H9 (cell line): Measurements from ENCODE around the gene LAMP5. TPM values are rescaled to one million over a fixed set of nuclear protein-coding genes. Genes with fewer than 3 reads are reported as not detected.

Experiments
- DNase-seq: peaks from one replicate; pipeline ENCODE4 v3.0.0-alpha.2; 2017
- H2AFZ ChIP-seq: one replicate; pipeline ENCODE4 v1.6.1; 2013; ENCODE audit warnings: mild to moderate bottlenecking, low read length, control low read depth, moderate library complexity
- H2AK5ac ChIP-seq: 2 replicates; pipeline ENCODE4 v1.6.1; 2013; ENCODE audit warnings: low read length, control low read depth, mixed read lengths; ENCODE audit not compliant: insufficient read length
- H2BK120ac ChIP-seq: one replicate; pipeline ENCODE4 v1.6.1; 2013; ENCODE audit warnings: low read depth, mild to moderate bottlenecking, low read length, control low read depth, inconsistent platforms; ENCODE audit not compliant: poor library complexity, severe bottlenecking
- H2BK12ac ChIP-seq: 2 replicates; pipeline ENCODE4 v1.6.1; 2013; ENCODE audit warnings: low read length, control low read depth, mixed read lengths, low read depth; ENCODE audit not compliant: insufficient read length
- H2BK15ac ChIP-seq: 2 replicates; pipeline ENCODE4 v1.6.1; 2013; ENCODE audit warnings: low read depth, low read length, control low read depth
- H2BK20ac ChIP-seq: one replicate; pipeline ENCODE4 v1.6.1; 2013; ENCODE audit warnings: low read depth, mild to moderate bottlenecking, low read length, control low read depth, inconsistent platforms; ENCODE audit not compliant: poor library complexity, severe bottlenecking
- H2BK5ac ChIP-seq: 2 replicates; pipeline ENCODE4 v1.6.1; 2013; ENCODE audit warnings: low read length, control low read depth, mixed read lengths; ENCODE audit not compliant: insufficient read length
- H3K14ac ChIP-seq: 2 replicates; pipeline ENCODE4 v1.6.1; 2013; ENCODE audit warnings: low read length, control low read depth; ENCODE audit not compliant: insufficient read depth
- H3K18ac ChIP-seq: 2 replicates; pipeline ENCODE4 v1.6.1; 2013; ENCODE audit warnings: low read depth, mild to moderate bottlenecking, mixed read lengths, low read length, control low read depth; ENCODE audit not compliant: insufficient read length
- H3K23ac ChIP-seq: 2 replicates; pipeline ENCODE4 v1.6.1; 2013; ENCODE audit warnings: low read length, control low read depth, mixed read lengths, low read depth; ENCODE audit not compliant: insufficient read length
- H3K23me2 ChIP-seq: 2 replicates; pipeline ENCODE4 v1.6.1; 2013; ENCODE audit warnings: low read depth, mild to moderate bottlenecking, mixed read lengths, low read length, control low read depth; ENCODE audit not compliant: insufficient read length, poor library complexity, severe bottlenecking
- H3K27ac ChIP-seq: 2 replicates; pipeline ENCODE4 v1.5.1; 2013; ENCODE audit warnings: low read length, control low read depth, mixed read lengths, low read depth; ENCODE audit not compliant: insufficient read length
- H3K27me3 ChIP-seq: 2 replicates; pipeline ENCODE4 v1.6.1; 2013; ENCODE audit warnings: low read length, control low read depth, inconsistent platforms; ENCODE audit not compliant: insufficient read depth
- H3K4ac ChIP-seq: 2 replicates; pipeline ENCODE4 v1.6.1; 2013; ENCODE audit warnings: low read depth, mild to moderate bottlenecking, control low read depth, inconsistent platforms, low read length, moderate library complexity
- H3K4me1 ChIP-seq: 2 replicates; pipeline ENCODE4 v1.6.1; 2013; ENCODE audit warnings: low read length, control low read depth, inconsistent platforms; ENCODE audit not compliant: insufficient read depth
- H3K4me2 ChIP-seq: 2 replicates; pipeline ENCODE4 v1.6.1; 2013; ENCODE audit warnings: low read length, control low read depth, mixed read lengths; ENCODE audit not compliant: insufficient read length, insufficient read depth
- H3K56ac ChIP-seq: 2 replicates; pipeline ENCODE4 v1.6.1; 2013; ENCODE audit warnings: low read depth, mild to moderate bottlenecking, mixed read lengths, low read length, control low read depth; ENCODE audit not compliant: insufficient read length
- H3K79me1 ChIP-seq: 2 replicates; pipeline ENCODE4 v1.6.1; 2013; ENCODE audit warnings: low read depth, mild to moderate bottlenecking, moderate library complexity, low read length, control low read depth, inconsistent platforms; ENCODE audit not compliant: insufficient read depth, poor library complexity, severe bottlenecking
- H3K79me2 ChIP-seq: 2 replicates; pipeline ENCODE4 v1.6.1; 2013; ENCODE audit warnings: low read length, control low read depth, inconsistent platforms; ENCODE audit not compliant: insufficient read depth
- H3K9ac ChIP-seq: 2 replicates; pipeline ENCODE4 v1.6.1; 2013; ENCODE audit warnings: low read length, control low read depth, mixed read lengths; ENCODE audit not compliant: insufficient read length; ENCODE audit errors: extremely low read depth
- H3K9me3 ChIP-seq: one replicate; pipeline ENCODE4 v1.6.1; 2013; ENCODE audit warnings: low read depth, low read length, inconsistent platforms; ENCODE audit not compliant: control insufficient read depth
- H3T11ph ChIP-seq: one replicate; pipeline ENCODE4 v1.6.1; 2013; ENCODE audit warnings: mild to moderate bottlenecking, low read length, control low read depth, inconsistent platforms
- H4K20me1 ChIP-seq: one replicate; pipeline ENCODE4 v1.6.1; 2013; ENCODE audit not compliant: control insufficient read depth, insufficient read length, insufficient read depth
- H4K5ac ChIP-seq: 2 replicates; pipeline ENCODE4 v1.6.1; 2013; ENCODE audit warnings: low read depth, mild to moderate bottlenecking, mixed read lengths, low read length, control low read depth; ENCODE audit not compliant: insufficient read length
- H4K8ac ChIP-seq: replicated peaks from 2 replicates; pipeline ENCODE4 v1.6.1; 2013; ENCODE audit warnings: low read length, control low read depth, mixed read lengths, low read depth; ENCODE audit not compliant: insufficient read length
- H4K91ac ChIP-seq: 2 replicates; pipeline ENCODE4 v1.6.1; 2013; ENCODE audit warnings: low read depth, mild to moderate bottlenecking, moderate library complexity, mixed read lengths, low read length, control low read depth; ENCODE audit not compliant: insufficient read length
- H3K27ac Mint-ChIP-seq, 3 experiments: 2 replicates in 2 of 3; 3 replicates in 1 of 3; pipeline ENCODE4 v1.8.0; 2020 to 2021; ENCODE audit warnings: mixed read lengths in 3 of 3, mild to moderate bottlenecking in 1 of 3, moderate library complexity in 1 of 3
- H3K27me3 Mint-ChIP-seq: 2 replicates; pipeline ENCODE4 v1.8.0; 2021; ENCODE audit warnings: low read depth, mild to moderate bottlenecking, moderate library complexity, mixed read lengths
- H3K36me3 Mint-ChIP-seq, 3 experiments: 2 replicates in 2 of 3; 3 replicates in 1 of 3; pipeline ENCODE4 v1.8.0; 2020 to 2021; ENCODE audit warnings: low read depth in 3 of 3, mixed read lengths in 3 of 3; ENCODE audit not compliant: insufficient read depth in 1 of 3
- H3K4me1 Mint-ChIP-seq, 2 experiments: 2 replicates each; pipeline ENCODE4 v1.8.0; 2020; ENCODE audit warnings: mixed read lengths in 2 of 2
- H3K4me3 Mint-ChIP-seq, 2 experiments: 2 replicates in 1 of 2; 3 replicates in 1 of 2; pipeline ENCODE4 v1.8.0; 2020 to 2021; ENCODE audit warnings: mild to moderate bottlenecking in 2 of 2, mixed read lengths in 2 of 2, moderate library complexity in 1 of 2
- H3K9me3 Mint-ChIP-seq, 2 experiments: 2 replicates in 1 of 2; 3 replicates in 1 of 2; pipeline ENCODE4 v1.8.0; 2020; ENCODE audit warnings: mild to moderate bottlenecking in 2 of 2, mixed read lengths in 2 of 2, moderate library complexity in 1 of 2
- WGBS: extraction: QIAGEN DNeasy Blood & Tissue Kit; methylation state at CpG from one replicate; pipeline ENCODE4 v1.1.7; 2013; ENCODE audit warnings: missing lambda C conversion rate, low lambda C conversion rate, mixed read lengths; ENCODE audit not compliant: insufficient read length; ENCODE audit errors: extremely low coverage; 5-methylcytosine and 5-hydroxymethylcytosine counted together
- total RNA-seq: library from RNA; stranded (reverse); gene quantifications from 2 replicates; pipeline ENCODE4 v1.2.1, GENCODE V29; 2021
- TF ChIP-seq, protein P1 (sequence below): fragments of 200-600 bp; sonication (generic); conservative IDR thresholded peaks from 3 replicates; pipeline ENCODE4 v1.8.0; 2021; ENCODE audit warnings: antibody characterized with exemption, mild to moderate bottlenecking

LAMP5 gene
- total RNA-seq, 1 experiment from 2014 or later, result 0.35 TPM

DNA sequence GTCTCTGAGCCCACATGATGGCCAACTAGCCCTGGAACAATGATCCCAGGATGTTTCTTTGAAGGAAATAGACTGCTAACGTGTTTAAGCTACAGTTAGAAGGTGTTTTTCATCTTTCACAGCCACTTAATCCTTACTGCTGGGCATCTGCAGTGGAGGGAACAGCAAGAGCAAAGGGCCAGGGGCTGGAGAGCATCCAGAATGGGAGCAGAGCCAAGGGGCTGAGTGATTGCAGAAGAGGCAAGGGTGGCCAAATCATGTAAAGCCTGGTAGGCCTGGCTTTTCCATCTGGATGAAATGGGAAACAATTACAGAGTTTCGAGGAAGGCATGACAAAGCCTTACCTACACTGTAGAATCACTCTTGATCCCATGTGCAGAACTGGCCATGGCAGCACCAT lies 18.7 kb upstream of the LAMP5 start:
- no peak overlapping the region for H3T11ph ChIP-seq
- no peak overlapping the region for H2AK5ac ChIP-seq
- no peak overlapping the region for H3K23ac ChIP-seq
- H3K14ac ChIP-seq, result no peak overlapping the region; the same call in 1 of the 2 replicates
- H4K5ac ChIP-seq, result no peak overlapping the region
- no peak overlapping the region for H2BK120ac ChIP-seq
- H2BK5ac ChIP-seq, result no peak overlapping the region
- no peak overlapping the region for H3K56ac ChIP-seq
- no peak overlapping the region for H2BK12ac ChIP-seq
- no peaks in the 10 kb centered on the region for H3K23me2 ChIP-seq
- H2AFZ ChIP-seq, result no peak overlapping the region
- Mint-ChIP-seq H3K27me3 (no peaks in the 10 kb centered on the region; the same call in 1 of the 2 replicates), H3K9me3 (no peaks in the 10 kb centered on the region), H3K36me3 (no peaks in the 10 kb centered on the region), H3K27ac (no peak overlapping the region), H3K4me1 (no peaks in the 10 kb centered on the region; a peak in 1 of 4 replicates), H3K4me3 (no peak overlapping the region)
- H3K4me2 ChIP-seq, result no peak overlapping the region
- TF ChIP-seq, protein P1, sequence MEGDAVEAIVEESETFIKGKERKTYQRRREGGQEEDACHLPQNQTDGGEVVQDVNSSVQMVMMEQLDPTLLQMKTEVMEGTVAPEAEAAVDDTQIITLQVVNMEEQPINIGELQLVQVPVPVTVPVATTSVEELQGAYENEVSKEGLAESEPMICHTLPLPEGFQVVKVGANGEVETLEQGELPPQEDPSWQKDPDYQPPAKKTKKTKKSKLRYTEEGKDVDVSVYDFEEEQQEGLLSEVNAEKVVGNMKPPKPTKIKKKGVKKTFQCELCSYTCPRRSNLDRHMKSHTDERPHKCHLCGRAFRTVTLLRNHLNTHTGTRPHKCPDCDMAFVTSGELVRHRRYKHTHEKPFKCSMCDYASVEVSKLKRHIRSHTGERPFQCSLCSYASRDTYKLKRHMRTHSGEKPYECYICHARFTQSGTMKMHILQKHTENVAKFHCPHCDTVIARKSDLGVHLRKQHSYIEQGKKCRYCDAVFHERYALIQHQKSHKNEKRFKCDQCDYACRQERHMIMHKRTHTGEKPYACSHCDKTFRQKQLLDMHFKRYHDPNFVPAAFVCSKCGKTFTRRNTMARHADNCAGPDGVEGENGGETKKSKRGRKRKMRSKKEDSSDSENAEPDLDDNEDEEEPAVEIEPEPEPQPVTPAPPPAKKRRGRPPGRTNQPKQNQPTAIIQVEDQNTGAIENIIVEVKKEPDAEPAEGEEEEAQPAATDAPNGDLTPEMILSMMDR, result no peak
- H3K79me2 ChIP-seq, result no peaks in the 10 kb centered on the region
- H2BK15ac ChIP-seq, result no peak overlapping the region
- H2BK20ac ChIP-seq, result no peak overlapping the region
- H3K9me3 ChIP-seq, result no peaks in the 10 kb centered on the region
- no CpG with 5 or more reads among the region's 2 CpGs for WGBS
- no peak overlapping the region for H3K9ac ChIP-seq
- no peak overlapping the region for H4K91ac ChIP-seq
- H4K8ac ChIP-seq, result no peak overlapping the region
- no peak overlapping the region for H3K18ac ChIP-seq
- H3K4ac ChIP-seq, result no peak overlapping the region
- DNase-seq, result no peak
- H3K27ac ChIP-seq, result no peak overlapping the region
- no peaks in the 10 kb centered on the region for H3K79me1 ChIP-seq
- no peaks in the 10 kb centered on the region for H4K20me1 ChIP-seq
- no peaks in the 10 kb centered on the region for H3K27me3 ChIP-seq
- H3K4me1 ChIP-seq, result no peaks in the 10 kb centered on the region
